ENCODE measurements around the gene B3GALT6.

B3GALT6 gene

GRCh38 chr1:1234180-1234808 is 2.3 kb downstream of the B3GALT6 start:
- no peak for DNase-seq

GRCh38 chr1:1235016-1235744 is 3.1 kb downstream of the B3GALT6 start:
- no peak for DNase-seq

GRCh38 chr1:1236176-1236763 is 4.2 kb downstream of the B3GALT6 start:
- DNase-seq, result no peak

- no peak for DNase-seq
Measured at GRCh38 chr1:1236945-1237873, 5.2 kb downstream of the B3GALT6 start.

DNA sequence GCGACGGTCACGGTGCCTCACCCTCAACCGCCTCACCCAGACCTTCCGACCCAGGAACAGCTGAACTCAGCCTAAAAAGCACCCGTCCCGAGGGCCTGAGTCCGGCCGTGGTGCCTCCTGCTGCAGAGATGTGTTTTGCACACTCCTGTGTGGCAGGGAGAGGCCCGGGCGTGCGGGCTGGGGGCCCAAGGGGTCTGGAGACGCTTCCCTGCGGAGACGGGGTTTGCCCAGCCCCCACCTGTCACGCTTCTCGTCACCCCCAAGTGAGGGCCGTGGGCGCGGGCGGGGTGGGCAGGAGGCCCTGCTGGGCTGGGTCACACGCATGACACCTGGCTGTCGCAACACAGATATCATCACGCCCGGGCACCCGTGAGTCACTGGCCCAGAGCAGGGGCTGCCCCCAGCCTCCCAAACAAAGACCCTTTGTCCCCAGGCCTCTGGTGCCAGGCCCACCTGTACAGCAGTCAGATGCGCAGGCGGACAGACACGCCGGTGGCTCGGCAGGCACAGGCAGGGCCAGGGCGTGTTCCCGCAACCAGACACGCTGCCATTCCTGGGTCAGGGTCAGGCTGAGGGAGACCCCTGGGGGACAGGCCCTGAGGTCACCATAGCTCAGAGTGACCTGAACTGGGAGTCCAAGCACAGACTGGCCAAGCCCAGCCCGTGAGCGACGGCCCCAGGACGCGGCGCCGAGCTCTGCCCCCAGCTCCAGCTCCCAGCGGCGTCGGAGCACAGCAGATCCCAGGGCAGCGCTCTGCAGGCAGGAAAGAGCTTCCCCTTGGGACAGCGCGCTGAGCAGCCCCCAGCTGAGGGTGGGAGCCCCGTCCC is 6.1 kb downstream of the B3GALT6 start:
- DNase-seq, result no peak

- DNase-seq, result no peak
Measured at GRCh38 chr1:1238702-1239178, 6.7 kb downstream of the B3GALT6 start.

DNA sequence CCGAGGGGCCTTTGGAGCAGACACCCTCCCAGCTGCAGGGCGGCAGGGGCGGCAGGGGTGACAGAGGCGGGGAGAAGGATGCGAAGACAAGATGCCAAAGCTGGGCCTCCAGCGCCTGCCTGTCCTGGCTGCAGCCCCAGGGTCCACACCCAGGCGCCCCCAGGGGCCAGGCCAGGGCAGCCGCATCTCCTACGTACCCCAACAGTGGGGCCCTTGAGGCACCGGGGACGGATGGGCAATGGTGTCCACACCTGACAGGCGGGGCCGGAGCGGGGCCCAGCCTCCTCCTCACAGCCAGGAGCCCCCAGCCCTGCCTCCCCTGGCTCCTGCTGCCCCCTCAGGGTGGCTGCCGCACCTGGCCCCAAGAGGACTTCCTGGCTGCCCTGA is 7.2 kb downstream of the B3GALT6 start:
- DNase-seq, result no peak

GRCh38 chr1:1239614-1240347 is 7.7 kb downstream of the B3GALT6 start:
- DNase-seq, result no peak

DNA sequence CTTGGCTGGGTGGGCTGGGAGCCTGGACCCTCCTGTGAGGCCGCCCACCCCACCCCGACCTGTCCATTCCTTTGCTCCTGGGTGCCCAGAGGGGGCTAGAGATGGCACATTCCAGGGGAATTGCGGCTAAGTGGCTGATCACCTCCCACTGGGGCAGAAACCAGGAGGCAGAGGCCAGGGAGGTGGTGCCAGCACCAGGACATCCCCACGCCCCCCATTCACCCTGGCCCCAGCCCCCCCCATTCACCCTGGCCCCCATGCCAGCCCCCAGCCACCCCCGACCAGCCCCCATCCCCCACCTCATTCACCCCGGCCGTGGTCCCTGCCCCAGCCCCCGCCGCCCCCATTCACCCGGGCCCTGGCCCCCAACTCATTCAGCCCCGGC is 8.3 kb downstream of the B3GALT6 start:
- DNase-seq, result no peak

- DNase-seq, result no peak
Measured at GRCh38 chr1:1240822-1241587, 9.0 kb downstream of the B3GALT6 start.

GRCh38 chr1:1241588-1242219 is 9.7 kb downstream of the B3GALT6 start:
- no peak for DNase-seq

DNA sequence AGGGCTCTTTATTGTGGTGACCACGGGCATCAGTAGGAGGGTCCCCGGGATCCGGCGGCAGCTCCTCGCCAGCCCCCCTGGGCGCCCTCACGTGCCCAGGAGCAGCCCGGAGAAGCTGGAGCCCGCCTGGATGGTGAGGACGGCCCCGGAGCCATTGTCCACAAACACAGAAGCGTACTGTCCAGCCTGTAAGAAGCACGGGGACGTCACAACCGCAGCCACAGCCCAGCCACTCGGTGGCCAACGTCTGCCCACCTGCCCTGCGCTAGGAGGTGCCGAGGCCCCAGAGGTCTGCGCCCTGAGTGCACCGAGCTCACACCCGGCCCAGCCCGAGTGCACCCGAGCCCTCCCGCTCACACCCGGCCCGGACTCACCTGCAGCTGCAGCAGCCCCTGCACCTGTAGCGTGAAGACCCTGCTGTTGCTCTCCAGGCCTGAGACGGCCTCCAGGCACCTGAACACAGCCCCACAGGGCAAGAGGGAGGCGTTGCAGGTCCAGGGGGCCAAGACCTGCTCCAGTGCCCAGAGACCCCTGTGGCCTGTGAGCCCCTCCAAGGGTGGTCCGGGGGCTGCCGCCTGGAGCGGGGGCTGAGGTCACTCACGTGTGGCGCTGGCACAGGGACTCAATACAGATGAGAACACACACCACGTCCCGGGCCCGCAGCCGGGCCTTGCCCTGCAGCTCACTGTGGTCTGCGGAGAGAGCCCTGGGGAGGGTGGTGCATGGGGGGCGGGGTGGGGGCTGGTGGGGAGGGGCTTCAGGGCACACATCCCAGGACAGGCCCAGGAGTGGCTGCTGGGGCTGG is 10.6 kb downstream of the B3GALT6 start:
- no peak for DNase-seq

DNA sequence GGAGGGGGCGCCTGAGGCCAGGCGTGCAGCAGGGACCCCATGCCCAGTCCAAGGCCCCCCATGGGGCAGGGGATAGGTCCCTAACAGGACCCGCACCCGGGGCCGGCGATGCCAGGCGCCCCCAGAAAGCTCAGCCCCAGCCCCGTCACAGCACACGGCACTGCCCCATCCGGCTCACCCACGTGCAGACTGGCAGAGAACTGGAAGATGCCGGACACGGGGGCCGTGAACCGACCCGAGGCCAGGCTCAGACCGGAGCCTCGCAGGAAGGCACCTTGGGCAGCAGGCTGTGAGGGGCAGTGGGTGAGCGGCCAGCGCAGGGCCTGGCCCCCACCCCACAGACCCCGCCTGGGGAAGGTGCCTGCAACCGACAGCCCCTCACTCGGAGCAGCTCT is 11.2 kb downstream of the B3GALT6 start:
- no peak for DNase-seq

DNA sequence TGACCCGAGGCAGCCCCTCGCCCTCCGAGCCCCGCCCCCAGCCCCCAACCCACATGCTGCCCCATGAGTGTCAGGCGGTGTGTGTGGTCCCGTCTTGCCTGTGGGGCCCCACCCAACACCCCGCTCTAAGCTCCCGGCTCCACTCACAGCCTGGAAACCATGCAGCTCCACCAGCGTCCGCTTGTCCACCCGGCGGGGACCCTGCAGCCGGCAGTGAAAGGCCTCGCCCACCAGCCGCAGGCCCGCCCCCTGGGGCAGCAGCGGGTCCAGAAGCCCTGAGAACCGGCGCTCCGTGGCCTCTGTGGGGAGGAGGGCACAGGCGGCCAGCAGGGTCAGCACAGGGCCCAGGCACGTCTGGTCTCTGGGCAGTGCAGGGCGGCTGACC is 11.8 kb downstream of the B3GALT6 start:
- DNase-seq, result no peak

- DNase-seq, result no peak
Measured at GRCh38 chr1:1244192-1244811, 12.3 kb downstream of the B3GALT6 start.

DNA sequence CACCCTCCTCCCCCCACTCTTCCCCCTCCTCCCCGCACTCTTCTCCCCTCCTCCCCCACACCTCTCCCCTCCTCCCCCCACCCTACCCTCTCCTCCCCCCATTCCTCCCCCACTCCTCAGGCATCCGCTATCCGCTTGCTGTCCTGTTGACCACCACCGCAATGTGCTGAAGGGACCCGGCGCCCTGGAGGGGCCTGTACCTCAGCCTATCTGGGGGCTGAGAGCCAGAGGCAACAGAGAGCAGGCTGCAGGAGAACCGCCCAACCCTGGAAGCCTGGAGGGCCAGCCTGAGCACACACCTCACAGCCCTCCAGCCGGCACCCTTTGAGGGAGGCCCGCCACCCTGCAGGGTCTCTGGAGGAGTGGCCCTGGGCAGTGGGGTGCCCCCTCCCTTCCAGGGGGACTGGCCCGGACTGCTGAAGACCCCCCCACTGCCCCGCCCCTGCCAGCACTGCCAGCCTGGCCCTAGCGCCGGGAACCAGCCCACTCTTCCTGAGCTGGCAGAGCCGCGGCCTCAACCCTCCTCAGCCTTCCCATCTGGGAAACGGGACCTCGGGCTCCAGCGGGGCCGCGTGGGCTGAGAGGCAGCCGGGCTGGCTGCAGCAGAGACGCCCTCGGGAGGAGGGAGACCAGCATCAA is 13.3 kb downstream of the B3GALT6 start:
- no peak for DNase-seq

- DNase-seq, result no peak
Measured at GRCh38 chr1:1245817-1246576, 14.0 kb downstream of the B3GALT6 start.
